HT-29 (cell line): Measurements from ENCODE around the gene CFAP99. TPM values are rescaled to one million over a fixed set of nuclear protein-coding genes. Genes with fewer than 3 reads are reported as not detected.

Experiments
- DNase-seq: peaks from one replicate; pipeline ENCODE4 v3.0.0-alpha.2; 2015; ENCODE audit warnings: low spot score
- total RNA-seq: library from RNA; depleted of rRNA; stranded (reverse); fragments of >200 nt; shearing (Covaris generic); gene quantifications from 2 replicates; pipeline ENCODE4 v1.2.3, GENCODE V29; 2014

CFAP99 gene
- total RNA-seq, 1 experiment from 2014 or later: not detected

DNA sequence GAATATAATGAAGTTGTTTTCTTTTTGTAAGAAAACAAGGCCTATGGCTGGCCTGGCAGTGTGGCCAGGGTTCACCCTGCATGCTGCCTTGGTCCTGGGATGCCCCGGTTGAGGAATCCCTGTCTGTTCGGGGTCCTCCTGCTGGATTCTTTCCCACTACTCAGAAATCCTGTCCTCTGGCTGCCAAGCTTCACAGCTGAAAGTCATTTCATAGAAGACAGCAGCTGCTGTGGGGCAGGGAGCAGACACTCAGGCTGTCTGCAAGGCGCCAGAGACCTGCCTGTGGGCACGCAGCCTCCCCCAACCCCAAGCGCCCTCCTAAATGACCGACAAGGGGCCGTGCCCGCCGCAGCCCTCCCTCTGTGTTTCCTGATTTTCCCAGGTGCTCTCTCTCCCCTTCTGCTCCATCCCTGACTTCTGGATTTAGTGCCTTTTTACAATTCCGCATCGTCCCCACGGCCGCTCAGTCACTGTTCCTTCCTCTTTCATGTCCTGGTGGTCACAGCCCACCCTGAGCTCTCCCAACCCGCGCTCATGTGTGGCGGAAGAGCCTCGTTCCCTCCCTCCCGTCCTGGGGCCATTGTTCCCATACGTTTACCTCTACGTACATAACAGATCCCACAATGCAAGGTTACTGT, 27.9 kb upstream of the CFAP99 start:
- no peak for DNase-seq

DNA sequence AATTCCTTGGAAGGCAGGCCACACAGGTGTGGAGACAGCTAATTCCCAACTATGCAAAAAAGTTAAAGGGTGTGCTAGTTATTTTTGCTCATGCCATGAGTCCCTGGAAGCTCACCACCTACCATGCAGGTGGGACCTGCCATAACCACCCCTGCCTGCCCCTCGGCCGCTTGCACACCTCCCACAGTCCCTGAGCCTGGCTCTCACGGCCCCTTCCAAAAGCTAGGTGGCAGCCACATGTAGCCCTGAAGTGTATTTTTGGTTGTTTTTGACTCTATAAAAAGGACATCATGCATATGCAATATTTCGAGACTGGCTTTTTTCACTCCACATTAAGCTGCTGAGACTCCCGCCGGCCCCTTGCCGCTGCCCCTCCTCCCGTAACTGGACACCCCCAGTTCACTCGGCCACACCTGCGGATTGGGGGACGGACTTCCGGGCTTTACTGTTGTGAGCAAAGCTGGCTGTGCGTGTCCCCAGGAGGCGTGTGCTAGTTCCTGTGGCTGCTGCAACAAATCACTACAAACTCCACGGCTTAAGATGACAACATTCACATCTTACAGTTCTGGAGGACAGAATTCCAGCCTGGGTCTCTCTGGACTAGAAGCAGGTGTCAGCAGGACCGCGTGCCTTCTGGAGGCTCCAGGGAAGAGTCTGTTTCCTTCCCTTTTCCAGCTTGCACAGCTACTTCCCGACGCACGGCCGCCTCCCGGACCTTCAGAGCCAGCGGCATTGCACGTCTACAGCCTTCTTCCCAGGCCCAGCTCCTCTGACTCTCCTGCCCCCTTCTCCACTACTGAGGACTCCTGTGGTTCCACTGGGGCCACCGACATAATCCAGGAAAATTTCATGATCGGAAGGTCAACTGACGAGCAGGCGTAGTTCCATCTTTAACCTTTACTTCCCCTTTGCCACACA, 25.1 kb upstream of the CFAP99 start:
- DNase-seq: peak; percentile 10

DNA sequence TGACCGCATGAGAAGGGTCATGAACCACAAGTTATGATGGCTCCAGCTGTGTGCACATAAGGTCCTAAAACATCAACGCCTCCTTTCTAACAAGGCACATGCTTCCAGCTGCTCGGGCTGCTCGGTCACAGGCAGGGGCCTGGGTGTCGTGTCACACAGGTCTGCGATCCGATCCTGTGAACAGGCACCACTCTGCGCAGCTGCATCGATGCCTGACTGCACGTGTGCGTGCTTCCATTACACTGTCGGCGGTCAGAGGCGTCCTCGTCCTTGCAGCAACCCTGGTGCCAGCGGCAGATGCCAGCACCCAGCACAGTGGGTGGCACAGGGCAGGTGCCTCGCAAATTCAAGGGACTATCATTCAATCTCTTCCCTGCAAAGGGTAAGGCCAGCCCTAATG, 24.2 kb upstream of the CFAP99 start:
- DNase-seq: no peak

DNA sequence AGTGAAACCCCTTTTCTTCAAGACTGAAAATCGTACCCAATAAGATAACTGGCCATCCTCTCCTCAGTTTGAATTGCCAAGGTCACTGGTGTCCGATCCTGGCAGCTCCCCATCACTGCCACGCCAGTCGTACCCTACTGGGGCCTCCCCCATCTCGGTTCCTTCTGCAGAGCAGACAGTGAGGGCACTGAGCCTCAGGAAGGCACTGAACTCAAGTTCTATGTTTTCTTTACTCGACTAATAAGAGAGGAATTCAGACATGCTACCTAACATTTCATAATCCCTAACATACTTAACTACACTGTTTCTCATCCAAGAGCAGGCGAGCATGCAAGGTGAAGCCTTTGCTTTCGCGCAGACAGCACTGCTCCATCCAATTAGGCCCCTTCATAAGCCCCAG, 23.7 kb upstream of the CFAP99 start:
- no peak for DNase-seq

DNA sequence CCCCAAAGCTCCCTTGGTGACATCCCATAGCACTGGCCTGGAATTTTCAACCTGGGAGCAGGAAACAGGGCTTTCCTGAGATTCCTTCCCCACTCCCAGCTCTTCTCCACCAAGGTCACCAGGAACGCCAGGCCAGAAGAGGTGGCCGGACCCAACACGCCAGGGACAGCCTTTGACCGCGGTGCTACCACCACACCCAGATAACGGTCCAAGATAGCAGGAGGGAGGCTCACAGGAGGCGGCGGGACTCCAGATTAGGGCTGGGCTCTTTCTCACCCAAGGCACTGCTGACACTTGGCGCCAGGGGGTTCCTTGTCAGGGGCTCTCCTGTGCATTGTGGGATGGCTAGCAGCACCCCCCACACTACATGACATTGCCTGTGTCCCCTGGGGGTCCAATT, 23.2 kb upstream of the CFAP99 start:
- no peak for DNase-seq

DNA sequence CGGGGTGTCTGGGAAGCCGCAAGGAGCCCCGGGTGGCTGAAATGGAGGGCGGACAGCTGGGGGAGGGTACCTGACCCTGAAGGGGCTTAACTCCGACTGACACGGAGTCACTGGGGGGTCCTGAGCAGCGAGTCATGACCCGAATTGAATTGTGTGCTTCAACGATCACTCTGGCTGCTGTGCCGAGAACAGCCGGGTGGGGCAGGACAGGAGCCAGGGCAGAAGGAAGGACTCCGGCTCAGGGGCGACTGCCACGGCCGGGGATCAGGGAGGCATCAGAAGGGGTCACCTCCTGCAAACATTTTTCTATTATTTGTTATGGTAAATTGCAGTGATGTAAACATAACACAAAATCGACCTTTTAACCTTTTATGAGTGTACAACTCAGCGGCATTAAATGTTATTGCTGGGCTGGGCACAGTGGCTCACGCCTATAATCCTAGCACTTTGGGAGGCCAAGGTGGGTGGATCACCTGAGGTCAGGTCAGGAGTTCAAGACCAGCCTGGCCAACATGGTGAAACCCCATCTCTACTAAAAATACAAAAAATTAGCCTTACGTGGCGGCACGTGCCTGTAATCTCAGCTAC, 21.9 kb upstream of the CFAP99 start:
- DNase-seq: no peak

DNA sequence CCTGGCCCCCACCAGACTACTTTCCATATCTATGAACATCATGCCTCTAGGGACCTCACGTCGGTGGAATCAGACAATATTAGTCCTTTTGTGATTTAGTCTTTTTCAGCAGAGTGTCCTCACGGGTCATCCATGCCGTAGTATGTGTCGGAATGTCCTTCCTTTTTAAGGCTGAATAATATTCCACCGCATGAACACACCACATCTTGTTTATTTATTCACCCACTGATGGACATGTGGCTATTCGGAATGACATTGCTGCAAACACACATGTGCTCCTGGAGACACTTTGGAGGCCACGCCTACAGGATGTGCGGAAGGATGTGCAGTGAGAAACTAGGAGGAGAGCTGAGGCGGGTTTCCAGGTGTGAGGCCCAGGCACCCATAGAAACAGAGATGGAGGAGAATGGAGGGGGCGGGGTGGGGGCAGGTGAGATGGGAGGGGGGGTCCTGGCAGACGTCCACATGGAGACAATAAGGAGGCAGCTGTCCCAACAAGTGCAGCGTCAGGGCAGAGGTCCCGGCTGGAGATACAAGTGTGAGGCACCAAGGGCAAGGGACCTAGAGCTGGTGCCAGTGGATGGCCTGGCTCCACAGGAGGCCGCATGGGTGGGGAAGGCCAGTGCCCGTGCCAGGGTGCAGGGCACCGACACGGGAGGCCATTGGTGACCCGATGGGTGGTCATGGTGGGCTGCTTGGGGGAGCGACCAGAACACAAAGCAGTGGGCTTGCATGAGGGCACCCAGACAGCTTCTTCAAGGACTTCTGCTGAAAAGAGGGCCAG, 21.0 kb upstream of the CFAP99 start:
- no peak for DNase-seq

DNA sequence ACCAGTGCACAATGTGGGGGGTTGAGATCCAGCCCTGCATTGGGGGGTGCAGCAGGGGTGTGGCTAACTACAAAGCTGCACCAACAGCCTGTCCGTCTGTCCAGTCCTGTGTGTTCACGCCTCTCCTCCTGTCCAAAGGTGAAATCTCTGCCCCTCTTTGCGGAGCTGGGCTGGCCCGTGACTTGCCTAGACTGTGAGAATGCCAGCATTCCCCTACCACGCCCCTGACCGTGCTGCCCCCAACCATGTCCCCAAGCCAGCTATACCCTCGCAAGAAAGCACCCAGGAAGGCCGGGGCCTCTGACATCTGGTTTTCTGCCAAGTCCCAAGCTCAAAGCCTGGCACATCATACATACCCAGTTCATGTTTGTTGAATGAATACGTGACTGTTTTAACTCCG, 19.5 kb upstream of the CFAP99 start:
- DNase-seq: no peak

DNA sequence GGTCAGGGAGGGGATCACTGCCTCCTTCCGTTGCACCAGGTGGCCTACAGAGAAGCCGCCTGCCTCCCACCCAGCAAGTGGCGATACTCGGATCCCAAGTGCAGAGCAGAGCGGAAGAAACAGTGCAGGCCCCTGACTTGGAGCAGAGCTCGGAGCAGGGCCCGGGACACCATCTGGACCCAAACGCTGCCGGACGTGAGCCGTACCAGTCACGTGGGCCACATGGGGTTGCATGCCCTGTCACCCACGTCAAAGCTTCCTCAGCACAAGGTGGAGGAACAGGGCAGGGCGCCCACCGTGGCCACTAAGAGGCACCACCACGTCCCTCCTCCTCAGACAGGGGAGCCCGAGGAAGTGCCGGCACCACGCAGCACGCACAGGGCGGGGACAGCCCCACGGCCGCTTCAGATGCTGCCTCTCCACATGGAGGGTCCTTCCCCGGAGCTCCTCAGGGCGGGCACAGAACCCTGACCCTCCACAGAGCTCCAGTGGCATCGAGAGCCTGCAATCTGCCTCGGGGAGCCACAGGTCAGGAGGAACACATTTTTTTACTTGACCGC, 19.0 kb upstream of the CFAP99 start:
- no peak for DNase-seq

DNA sequence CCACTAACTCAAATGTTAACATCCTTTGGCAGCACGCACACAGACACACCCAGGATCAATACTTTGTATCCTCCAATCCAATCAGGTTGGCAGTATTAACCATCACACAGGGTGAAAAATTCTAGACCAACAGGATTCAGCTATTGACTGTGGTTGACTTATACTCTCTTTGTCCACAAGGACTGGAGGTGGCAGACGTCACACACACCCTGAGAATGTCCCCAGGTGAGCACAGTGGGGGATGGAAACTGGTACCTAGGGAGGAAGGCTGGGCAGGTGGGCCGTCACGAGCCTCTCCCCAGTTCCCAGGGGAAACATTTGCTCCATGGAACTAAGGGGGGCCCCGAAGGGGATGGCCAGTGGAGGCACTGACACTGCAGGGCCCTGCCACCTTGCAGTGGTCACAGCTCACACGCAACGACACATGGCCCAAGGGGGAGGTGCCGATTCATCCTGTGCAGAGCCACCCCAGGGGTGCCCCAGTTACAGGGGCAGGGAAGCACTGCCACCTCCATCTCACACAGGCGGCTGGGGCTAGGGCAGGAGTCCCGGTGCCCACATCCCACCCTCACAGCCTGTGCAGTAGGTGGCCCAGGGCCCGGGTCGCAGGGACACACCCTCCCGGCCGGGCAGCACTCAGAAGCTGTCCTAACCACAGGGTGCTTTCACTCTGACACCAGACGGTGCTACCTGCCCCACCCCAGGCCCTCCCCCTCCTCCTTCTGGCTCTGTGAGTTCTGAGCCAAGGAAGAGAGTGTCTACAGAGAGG, 17.7 kb upstream of the CFAP99 start:
- no peak for DNase-seq

DNA sequence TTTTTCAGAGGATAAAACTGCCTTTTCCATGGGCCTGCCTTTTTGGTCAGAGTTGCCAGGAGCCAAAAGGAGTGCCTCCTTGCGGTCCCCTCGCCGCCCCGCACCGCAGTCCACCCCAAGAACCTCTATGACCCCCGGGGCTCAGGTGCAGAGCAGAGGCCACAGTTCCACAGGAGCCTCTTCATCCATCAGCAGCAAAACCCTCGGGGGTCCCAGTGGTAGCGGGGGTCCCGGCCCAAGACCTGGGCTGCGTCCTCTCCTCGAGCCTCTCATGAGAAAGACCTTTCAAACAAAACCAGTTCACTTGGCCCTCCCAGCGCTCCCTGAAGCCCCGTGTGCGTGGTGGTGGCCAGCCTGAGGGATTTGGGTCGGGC, 17.2 kb upstream of the CFAP99 start:
- DNase-seq: no peak

DNA sequence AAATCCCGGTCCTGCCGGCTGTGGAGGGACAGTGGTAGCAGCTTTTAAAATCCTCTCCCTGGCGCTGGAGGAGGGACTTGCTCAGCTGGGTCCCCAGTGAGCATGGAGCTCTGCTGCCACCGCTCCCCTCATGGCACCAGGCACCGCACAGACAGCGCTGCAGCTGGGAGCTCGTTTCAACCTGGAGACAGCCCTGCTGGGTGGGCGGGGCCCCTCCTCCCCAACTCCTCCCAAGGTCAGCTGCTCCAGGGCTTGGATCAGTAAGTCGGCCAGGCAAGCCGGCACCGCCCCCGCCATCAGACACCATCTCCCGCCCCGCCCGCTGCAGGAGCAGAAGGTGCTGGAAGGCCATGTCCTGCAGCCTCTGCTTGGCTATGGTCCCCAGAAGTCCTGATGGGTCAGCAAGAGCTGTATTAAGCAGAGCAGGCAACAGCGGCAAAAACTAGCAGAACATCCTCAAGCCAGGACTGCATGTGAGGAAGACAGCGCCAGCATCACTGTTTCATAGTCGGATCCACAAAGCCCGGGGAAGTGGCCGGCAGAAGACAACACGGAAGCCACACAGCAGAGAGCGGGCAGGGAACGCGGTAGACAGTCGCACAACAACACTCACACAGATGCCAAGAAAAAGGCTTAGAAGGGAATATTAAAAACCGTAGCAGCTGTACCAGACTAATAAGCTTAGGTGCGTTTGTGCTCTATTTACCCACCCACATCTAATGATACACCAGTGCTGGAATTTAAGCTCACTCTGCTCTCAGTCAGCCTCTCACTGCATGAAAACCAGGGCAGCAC, 16.5 kb upstream of the CFAP99 start:
- no peak for DNase-seq

DNA sequence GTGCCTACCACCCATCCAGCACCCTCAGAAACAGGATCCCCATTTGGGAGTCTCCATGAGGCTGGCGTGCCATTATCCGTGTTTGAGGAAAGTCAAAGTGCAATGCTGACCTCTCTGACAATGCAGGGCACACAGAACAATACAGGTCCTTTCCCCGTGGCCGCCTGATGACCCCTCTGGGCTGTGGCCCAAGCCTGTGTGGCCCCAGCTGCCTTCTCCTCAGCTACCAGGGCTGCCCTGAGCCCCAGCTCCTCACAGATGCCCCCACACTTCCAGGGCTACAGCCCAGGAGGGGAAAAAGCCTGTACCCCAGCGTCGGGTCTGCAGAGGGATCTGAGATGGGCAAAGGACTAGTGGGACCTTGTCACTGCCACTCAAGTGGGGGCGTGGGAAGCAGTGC, 15.8 kb upstream of the CFAP99 start:
- no peak for DNase-seq

DNA sequence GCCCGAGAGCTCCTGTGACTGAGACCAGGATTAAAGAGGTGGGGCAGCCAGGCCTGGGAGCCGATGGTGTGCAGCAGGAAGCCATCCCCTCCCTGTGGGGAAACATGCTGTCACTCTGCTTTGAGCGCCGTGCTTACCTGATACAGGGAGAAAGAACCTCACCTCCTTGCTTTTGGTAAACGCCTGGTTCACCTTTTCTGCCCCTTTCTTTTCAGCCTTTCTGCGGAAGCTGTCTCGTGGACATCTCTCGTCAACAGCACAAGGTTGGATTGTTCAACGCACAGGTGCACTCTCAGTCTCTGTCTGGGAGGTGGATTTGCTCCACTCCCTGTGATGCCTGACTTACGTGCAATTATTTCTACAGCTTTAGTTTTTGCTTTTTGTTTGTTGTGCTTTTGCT, 12.3 kb upstream of the CFAP99 start:
- no peak for DNase-seq

DNA sequence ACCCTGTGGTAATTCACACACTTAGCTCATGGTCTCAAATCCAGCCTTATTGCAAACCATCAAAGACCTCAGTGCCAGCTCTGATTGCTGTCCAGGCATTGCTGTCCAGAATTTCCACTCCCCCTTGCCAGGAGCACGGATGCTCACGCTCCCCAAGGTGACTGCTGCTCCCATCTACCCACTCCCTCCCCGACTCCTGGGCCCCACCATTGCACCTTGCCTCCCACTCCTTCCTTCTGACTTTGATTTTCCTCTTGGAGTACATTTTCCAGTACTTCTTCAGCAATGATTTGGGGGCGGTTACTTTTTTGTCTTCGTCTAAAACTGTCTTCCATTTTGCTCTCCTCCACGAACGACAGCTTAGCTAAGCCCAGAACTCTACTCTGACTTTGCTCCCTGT, 11.8 kb upstream of the CFAP99 start:
- DNase-seq: no peak

DNA sequence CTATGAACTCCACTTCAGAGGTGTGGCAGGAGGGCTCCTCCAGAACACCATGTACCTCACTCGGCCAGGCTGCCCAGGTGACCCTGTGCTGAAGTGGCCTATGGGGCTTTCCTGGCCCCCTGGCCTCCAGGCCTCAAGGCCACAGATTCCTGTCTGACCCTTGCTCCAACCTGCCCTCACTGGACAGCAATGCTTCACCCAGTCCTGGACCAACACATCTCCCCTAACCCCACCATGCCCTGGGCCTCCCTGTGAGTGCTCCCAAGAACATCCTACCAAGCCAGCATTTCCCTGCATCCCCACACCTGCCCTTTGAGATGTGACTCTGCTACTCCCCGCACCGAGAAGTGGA, 10.8 kb upstream of the CFAP99 start:
- no peak for DNase-seq

DNA sequence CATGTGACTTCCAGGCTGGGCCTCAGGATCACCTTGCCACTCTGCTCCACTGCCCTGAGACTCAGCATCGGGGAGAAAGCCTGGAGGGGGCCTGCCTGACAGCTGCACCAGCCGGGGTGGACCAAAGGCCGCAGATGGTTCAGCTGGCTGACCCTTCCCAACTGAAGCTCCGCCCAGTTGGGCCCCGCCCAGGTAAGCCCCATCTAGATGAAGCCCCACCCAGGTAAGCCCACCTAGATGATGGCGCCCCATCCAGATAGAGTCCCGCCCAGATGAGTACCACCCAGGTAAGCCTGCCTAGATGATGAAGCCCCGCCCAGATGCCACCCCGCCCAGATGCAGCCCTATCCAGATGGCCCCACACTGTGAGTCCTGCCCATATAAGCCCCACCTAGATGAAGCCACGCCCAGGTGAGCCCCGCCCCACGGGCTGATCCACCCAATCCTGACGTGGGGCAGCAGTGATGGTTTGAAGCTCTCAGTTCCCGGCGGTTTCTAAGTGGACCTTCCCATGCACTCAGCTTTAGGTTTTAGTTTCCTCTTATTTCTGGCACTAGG, 10.3 kb upstream of the CFAP99 start:
- no peak for DNase-seq

DNA sequence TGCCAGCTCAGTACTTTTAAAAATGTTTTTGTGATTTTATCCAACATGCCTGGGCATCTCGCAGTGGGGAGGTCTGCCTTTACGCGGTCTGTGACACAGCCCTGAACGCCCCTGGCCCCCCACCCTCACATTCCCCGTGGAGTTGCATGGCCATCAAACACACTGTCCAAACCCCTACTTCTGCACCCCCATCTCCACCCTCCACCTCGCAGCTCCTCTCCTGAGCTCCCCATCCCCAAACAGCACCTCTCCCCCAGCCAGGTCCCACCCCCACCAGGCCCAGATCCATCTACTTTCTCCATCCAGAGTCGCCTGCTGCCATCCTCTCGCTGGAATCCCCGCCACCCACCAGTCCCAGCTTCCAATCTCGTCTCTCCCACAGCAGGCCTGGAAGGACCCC, 9.8 kb upstream of the CFAP99 start:
- DNase-seq: no peak

DNA sequence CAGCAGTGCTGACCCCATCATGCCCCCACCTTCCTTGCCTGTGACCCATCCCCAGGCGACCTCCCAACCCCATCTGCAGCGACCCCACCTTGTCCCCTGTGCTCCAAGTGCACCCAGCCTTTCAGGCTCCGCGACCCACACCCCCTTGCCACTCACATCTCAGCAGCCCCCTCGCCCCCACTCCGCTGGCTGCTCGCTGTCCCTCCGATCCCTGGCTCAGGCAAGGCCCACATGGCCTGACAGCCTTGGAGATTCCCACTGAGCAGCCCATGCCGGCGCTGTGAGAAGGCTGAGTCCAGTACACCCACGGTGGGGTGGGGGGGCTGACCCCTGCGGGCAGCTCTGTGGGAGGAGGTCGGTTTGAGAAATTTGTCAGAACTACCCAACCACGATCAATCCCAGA, 9.4 kb upstream of the CFAP99 start:
- DNase-seq: no peak
